Prostate gland (tissue), 2 donors: ENCODE measurements around the gene TBCCD1.

Experiments used
- CTCF ChIP-seq, 4 experiments: fragments of 200-600 bp in 2 of 4; fragments of 450-650 bp in 2 of 4; sonication (generic) in 2 of 4; IDR thresholded peaks; 1 replicate in 3 of 4; 2 replicates in 1 of 4; pipeline ENCODE4 v1.5.1; 2016 to 2019; ENCODE audit warnings: antibody characterized with exemption in 4 of 4, mild to moderate bottlenecking in 2 of 4, moderate library complexity in 2 of 4
- POLR2A ChIP-seq: fragments of 450-650 bp; IDR thresholded peaks from one replicate; pipeline ENCODE4 v1.6.1; 2016; ENCODE audit warnings: antibody characterized with exemption, mild to moderate bottlenecking

GRCh38 chr3:186510374-186511079 lies 56.6 kb downstream of the TBCCD1 start:
- no peak for TF ChIP-seq CTCF (IDR thresholded peaks at IDR 0.05)
- no peak for TF ChIP-seq POLR2A
